Dermis blood vessel endothelial cell (primary cell): ENCODE results near the gene HDLBP. TPM values are rescaled to one million over a fixed set of nuclear protein-coding genes. Genes with fewer than 3 reads are reported as not detected.

Experiments
- DNase-seq: peaks from one replicate; pipeline ENCODE4 v3.0.0; 2010
- total RNA-seq: library from RNA; depleted of rRNA; stranded (reverse); fragments of >200 nt; gene quantifications from 2 replicates; pipeline ENCODE4 v1.2.3, GENCODE V29; 2014

HDLBP gene
- total RNA-seq, 1 donor from 2014 or later: 594 TPM

GRCh38 chr2:241273210-241274020 is 42.1 kb downstream of the HDLBP start:
- DNase-seq: peak; percentile 28

GRCh38 chr2:241272303-241273209 is 42.9 kb downstream of the HDLBP start:
- DNase-seq: peak; percentile 64

GRCh38 chr2:241271706-241272302 is 43.7 kb downstream of the HDLBP start:
- DNase-seq: peak; percentile 87

- no peak for DNase-seq
Measured at GRCh38 chr2:241270531-241270930, 44.9 kb downstream of the HDLBP start.

- no peak for DNase-seq
Measured at GRCh38 chr2:241269707-241270520, 45.6 kb downstream of the HDLBP start.

- DNase-seq: no peak
Measured at GRCh38 chr2:241268716-241269445, 46.6 kb downstream of the HDLBP start.

GRCh38 chr2:241268306-241268705 is 47.2 kb downstream of the HDLBP start:
- peak; percentile 45 for DNase-seq

- DNase-seq: no peak
Measured at GRCh38 chr2:241267249-241268067, 48.0 kb downstream of the HDLBP start.

- DNase-seq: no peak
Measured at GRCh38 chr2:241265506-241265905, 50.0 kb downstream of the HDLBP start.

- no peak for DNase-seq
Measured at GRCh38 chr2:241263061-241263460, 52.4 kb downstream of the HDLBP start.

GRCh38 chr2:241261628-241262027 is 53.8 kb downstream of the HDLBP start:
- no peak for DNase-seq

- DNase-seq: no peak
Measured at GRCh38 chr2:241260911-241261310, 54.6 kb downstream of the HDLBP start.

GRCh38 chr2:241258505-241259280 is 56.8 kb downstream of the HDLBP start:
- peak; percentile 58 for DNase-seq

- no peak for DNase-seq
Measured at GRCh38 chr2:241257419-241258032, 57.9 kb downstream of the HDLBP start.

- DNase-seq: no peak
Measured at GRCh38 chr2:241256168-241256545, 59.3 kb downstream of the HDLBP start.

GRCh38 chr2:241255542-241256167 is 59.8 kb downstream of the HDLBP start:
- DNase-seq: no peak

GRCh38 chr2:241254904-241255351 is 60.5 kb downstream of the HDLBP start:
- no peak for DNase-seq

- no peak for DNase-seq
Measured at GRCh38 chr2:241252778-241253475, 62.5 kb downstream of the HDLBP start.
